Measurements from ENCODE around the gene GLYATL1.
"Not testable (repeated sequence)": the region's sequence is repeated elsewhere in the genome, so short reads cannot be mapped to it uniquely, and the experiment has no call there.

The GLYATL1 gene

DNA sequence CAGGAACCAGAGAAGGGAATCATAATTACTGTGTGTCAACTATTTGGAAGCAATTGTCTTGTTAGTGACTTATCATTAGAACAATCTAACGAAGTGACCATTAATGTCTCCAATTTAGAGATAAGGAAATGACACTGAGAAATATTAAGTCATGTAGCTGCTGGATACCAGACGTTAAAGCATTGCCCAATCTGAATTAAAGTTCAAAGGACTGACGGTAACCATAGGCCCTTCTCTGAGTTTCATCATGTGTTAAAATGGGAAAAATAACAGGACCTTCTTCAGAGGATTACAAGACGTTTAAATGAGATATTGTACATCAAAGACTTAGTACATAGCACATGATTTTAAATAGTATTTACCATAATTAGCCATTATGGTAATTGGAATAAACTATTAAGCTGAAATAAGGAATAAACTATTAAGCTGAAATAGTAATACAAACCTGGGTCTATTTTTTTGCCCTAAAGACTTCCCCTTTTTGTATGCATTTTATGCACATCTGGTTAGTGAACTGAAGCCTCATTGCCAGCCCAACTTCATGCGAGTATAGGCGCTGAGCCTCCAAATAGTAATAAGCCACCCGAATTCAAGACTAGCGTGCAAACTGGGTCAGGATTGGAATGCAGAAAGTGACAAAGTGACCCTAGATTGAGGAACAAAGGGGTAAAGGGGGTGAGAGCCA is 41.0 kb downstream of the GLYATL1 start:
- TF ChIP-seq CTCF (conservative IDR thresholded peaks at IDR 0.05; ENCODE audit: low read depth, low read length) = no peak
- H3K4me3 ChIP-seq (ENCODE audit: low read depth, low read length) = no peak overlapping the region
- DNase-seq (ENCODE audit: low read depth) = no peak

GRCh38 chr11:58992489-58992888 is 53.2 kb downstream of the GLYATL1 start:
- H3K4me3 ChIP-seq (ENCODE audit: low read depth, low read length) = no peak overlapping the region
- TF ChIP-seq CTCF (conservative IDR thresholded peaks at IDR 0.05; ENCODE audit: low read depth, low read length) = no peak
- DNase-seq (ENCODE audit: low read depth) = no peak

DNA sequence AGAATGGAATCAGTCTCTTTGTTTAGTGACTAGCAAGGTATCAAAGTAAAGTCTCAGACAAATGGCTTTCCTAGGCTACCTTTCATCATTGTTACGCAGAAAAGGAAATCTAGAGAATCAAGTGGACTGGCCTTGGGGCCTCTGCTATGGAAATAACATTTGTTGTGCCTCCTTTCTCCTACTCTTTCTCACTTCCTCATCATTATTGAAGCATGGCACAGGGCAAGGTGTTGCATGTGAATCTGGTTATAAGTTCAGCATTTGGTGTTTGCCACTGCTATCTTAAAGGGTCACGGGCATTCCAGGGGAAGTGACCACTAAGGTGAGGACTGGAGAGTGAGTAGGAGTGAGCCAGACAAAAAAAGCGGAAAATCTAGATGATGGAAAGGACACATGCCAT is 54.9 kb downstream of the GLYATL1 start:
- no peak overlapping the region for H3K4me3 ChIP-seq (ENCODE audit: low read depth, low read length)
- no peak for TF ChIP-seq CTCF (conservative IDR thresholded peaks at IDR 0.05; ENCODE audit: low read depth, low read length)
- DNase-seq (ENCODE audit: low read depth) = no peak

GRCh38 chr11:58998480-58999290 is 59.4 kb downstream of the GLYATL1 start:
- no peak for TF ChIP-seq CTCF (conservative IDR thresholded peaks at IDR 0.05; ENCODE audit: low read depth, low read length)
- no peak for DNase-seq (ENCODE audit: low read depth)
- H3K4me3 ChIP-seq (ENCODE audit: low read depth, low read length) = no peak overlapping the region

DNA sequence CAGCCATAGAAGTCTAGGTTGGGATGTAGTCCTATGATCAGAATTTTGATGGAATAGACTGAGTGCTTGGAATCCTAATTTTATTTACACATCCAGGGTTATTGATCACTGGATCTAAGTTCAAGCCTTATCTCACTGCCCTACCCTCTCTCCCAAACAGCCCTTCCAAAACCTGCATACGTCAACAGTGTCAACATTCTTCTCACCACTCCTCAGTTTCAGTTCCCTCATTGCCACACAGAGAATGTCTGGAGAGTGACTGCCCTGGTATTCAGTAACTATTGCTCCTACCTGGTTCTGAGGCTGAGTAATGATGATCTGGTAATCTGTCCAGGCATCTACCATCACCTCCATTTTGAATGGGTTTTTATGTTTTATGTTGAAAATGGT is 60.0 kb downstream of the GLYATL1 start:
- no peak for TF ChIP-seq CTCF (conservative IDR thresholded peaks at IDR 0.05; ENCODE audit: low read depth, low read length)
- DNase-seq (ENCODE audit: low read depth) = no peak
- H3K4me3 ChIP-seq (ENCODE audit: low read depth, low read length) = no peak overlapping the region

DNA sequence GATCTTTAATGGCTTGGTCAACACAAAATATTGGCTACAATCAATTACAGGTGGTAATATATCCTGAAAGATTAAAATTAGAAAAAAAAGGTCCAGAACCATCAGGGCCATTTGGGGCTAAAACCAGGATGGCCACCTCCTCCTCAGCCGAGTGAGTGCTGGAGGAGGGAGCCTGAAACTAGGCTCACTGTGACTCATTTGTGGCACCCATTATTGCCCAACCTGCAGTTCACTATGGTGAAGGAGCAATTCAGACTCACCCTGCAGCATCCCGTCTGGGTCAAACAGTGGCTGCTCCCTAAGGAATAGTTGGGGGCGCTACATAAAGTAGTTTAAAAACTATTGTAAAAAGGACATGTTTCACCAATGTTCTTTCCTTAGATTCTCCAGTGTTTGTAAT is 60.7 kb downstream of the GLYATL1 start:
- H3K4me3 ChIP-seq (ENCODE audit: low read depth, low read length) = no peak overlapping the region
- no peak for TF ChIP-seq CTCF (conservative IDR thresholded peaks at IDR 0.05; ENCODE audit: low read depth, low read length)
- DNase-seq (ENCODE audit: low read depth) = no peak

DNA sequence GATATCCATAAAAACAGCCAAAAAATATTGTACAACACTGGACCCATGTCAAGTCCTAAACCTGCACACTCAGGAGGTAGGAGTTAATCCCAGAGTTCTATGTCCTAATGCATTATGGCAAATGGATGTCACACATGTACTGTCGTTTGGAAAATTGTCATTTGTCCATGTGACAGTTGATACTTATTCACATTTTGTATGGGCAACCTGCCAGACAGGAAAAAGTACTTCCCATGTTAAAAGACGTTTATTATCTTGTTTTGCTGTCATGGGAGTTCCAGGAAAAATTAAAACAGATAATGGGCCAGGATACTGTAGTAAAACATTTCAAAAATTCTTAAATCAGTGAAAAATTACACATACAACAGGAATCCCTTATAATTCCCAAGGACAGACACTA is 62.7 kb downstream of the GLYATL1 start:
- DNase-seq (ENCODE audit: low read depth) = not testable (repeated sequence)

More for the DNA sequence above, 62.7 kb downstream of the GLYATL1 start:
- H3K4me3 ChIP-seq (ENCODE audit: low read depth, low read length) = not testable (repeated sequence)
